Measurements from ENCODE around the gene MAD1L1.

Gene MAD1L1

GRCh38 chr7:1802899-1803298 lies 429.8 kb downstream of the MAD1L1 start:
- H3K9me2 ChIP-seq (replicated peaks; ENCODE audit: control insufficient read depth, low read length) = no peaks in the 10 kb centered on the region
- H3F3A ChIP-seq (ENCODE audit: control insufficient read depth, insufficient read depth) = no peaks in the 10 kb centered on the region
- H3K27me3 ChIP-seq (ENCODE audit: control insufficient read depth, low read length) = no peaks in the 10 kb centered on the region
- H3K4me3 ChIP-seq (ENCODE audit: low read length) = no peak overlapping the region
- H4K20me1 ChIP-seq (ENCODE audit: control insufficient read depth, insufficient read depth, low read depth, low read length) = no peaks in the 10 kb centered on the region
- no peak overlapping the region for H3K27ac ChIP-seq (ENCODE audit: low read depth, low read length)
- H3K36me3 ChIP-seq (ENCODE audit: control insufficient read depth, low read length) = no peaks in the 10 kb centered on the region
- H3K4me1 ChIP-seq (ENCODE audit: control insufficient read depth, low read length) = no peaks in the 10 kb centered on the region
- TF ChIP-seq EZH2phosphoT487 (IDR thresholded peaks at IDR 0.05; ENCODE audit: borderline replicate concordance, low read length) = no peak
- no peak for TF ChIP-seq CTCF (IDR thresholded peaks at IDR 0.05; ENCODE audit: low read depth, low read length, poor library complexity, severe bottlenecking)
- H3K9me3 ChIP-seq (ENCODE audit: control insufficient read depth, insufficient read depth, low read length) = no peaks in the 10 kb centered on the region
- no peaks in the 10 kb centered on the region for H3K79me2 ChIP-seq (ENCODE audit: control insufficient read depth, low read length)
- H3K4me2 ChIP-seq (ENCODE audit: low read length) = no peak overlapping the region

GRCh38 chr7:1800902-1801301 lies 431.8 kb downstream of the MAD1L1 start:
- Histone ChIP-seq H4K20me1 (ENCODE audit: control insufficient read depth, insufficient read depth, low read depth, low read length) (no peaks in the 10 kb centered on the region), H3K4me3 (ENCODE audit: low read length) (no peak overlapping the region), H3K9me3 (ENCODE audit: control insufficient read depth, insufficient read depth, low read length) (no peaks in the 10 kb centered on the region), H3F3A (ENCODE audit: control insufficient read depth, insufficient read depth) (no peaks in the 10 kb centered on the region), H3K27me3 (ENCODE audit: control insufficient read depth, low read length) (no peaks in the 10 kb centered on the region), H3K27ac (ENCODE audit: low read depth, low read length) (no peak overlapping the region), H3K36me3 (ENCODE audit: control insufficient read depth, low read length) (no peaks in the 10 kb centered on the region), H3K79me2 (ENCODE audit: control insufficient read depth, low read length) (no peaks in the 10 kb centered on the region), H3K4me1 (ENCODE audit: control insufficient read depth, low read length) (no peaks in the 10 kb centered on the region), H3K4me2 (ENCODE audit: low read length) (no peak overlapping the region), H3K9me2 (replicated peaks; ENCODE audit: control insufficient read depth, low read length) (no peaks in the 10 kb centered on the region)
- TF ChIP-seq CTCF (IDR thresholded peaks at IDR 0.05; ENCODE audit: low read depth, low read length, poor library complexity, severe bottlenecking) (no peak), EZH2phosphoT487 (IDR thresholded peaks at IDR 0.05; ENCODE audit: borderline replicate concordance, low read length) (no peak)

- H3K27me3 ChIP-seq (ENCODE audit: control insufficient read depth, low read length) = no peaks in the 10 kb centered on the region
- TF ChIP-seq CTCF (IDR thresholded peaks at IDR 0.05; ENCODE audit: low read depth, low read length, poor library complexity, severe bottlenecking) = no peak
- no peak for TF ChIP-seq EZH2phosphoT487 (IDR thresholded peaks at IDR 0.05; ENCODE audit: borderline replicate concordance, low read length)
- H3F3A ChIP-seq (ENCODE audit: control insufficient read depth, insufficient read depth) = no peaks in the 10 kb centered on the region
- peaks cover 19% of the 10 kb centered on the region for H3K9me3 ChIP-seq (ENCODE audit: control insufficient read depth, insufficient read depth, low read length)
- H3K4me2 ChIP-seq (ENCODE audit: low read length) = no peak overlapping the region
- no peaks in the 10 kb centered on the region for H3K36me3 ChIP-seq (ENCODE audit: control insufficient read depth, low read length)
- no peaks in the 10 kb centered on the region for H3K9me2 ChIP-seq (replicated peaks; ENCODE audit: control insufficient read depth, low read length)
- H3K79me2 ChIP-seq (ENCODE audit: control insufficient read depth, low read length) = no peaks in the 10 kb centered on the region
- no peaks in the 10 kb centered on the region for H3K4me1 ChIP-seq (ENCODE audit: control insufficient read depth, low read length)
- no peak overlapping the region for H3K4me3 ChIP-seq (ENCODE audit: low read length)
- H3K27ac ChIP-seq (ENCODE audit: low read depth, low read length) = no peak overlapping the region
- H4K20me1 ChIP-seq (ENCODE audit: control insufficient read depth, insufficient read depth, low read depth, low read length) = no peaks in the 10 kb centered on the region
Measured at GRCh38 chr7:1798191-1798590, 434.6 kb downstream of the MAD1L1 start.
